ENCODE results near the gene DNAJB2.
"Not testable (repeated sequence)": the region's sequence is repeated elsewhere in the genome, so short reads cannot be mapped to it uniquely, and the experiment has no call there.

GRCh38 chr2:219258942-219259341 lies 20.2 kb upstream of the DNAJB2 start:
- TF ChIP-seq CTCF, POLR2A (IDR thresholded peaks at IDR 0.05): not testable (repeated sequence)
